Fibroblast of lung (primary cell): ENCODE data around the gene TSC22D1. TPM values are rescaled to one million over a fixed set of nuclear protein-coding genes. Genes with fewer than 3 reads are reported as not detected.

Source experiments
- DNase-seq, 2 donors: peaks; one replicate each; pipeline versions ENCODE4 v3.0.0 to v3.0.0-alpha.2; 2010; ENCODE audit warnings: low read depth in 2 of 2
- H2AFZ ChIP-seq: 2 replicates; pipeline ENCODE4 v1.5.1; 2012; ENCODE audit warnings: low read length, control low read depth, inconsistent platforms
- H3K27ac ChIP-seq: 2 replicates; pipeline ENCODE4 v1.5.1; 2011; ENCODE audit warnings: low read length, control low read depth; ENCODE audit not compliant: insufficient read depth
- H3K27me3 ChIP-seq: 2 replicates; pipeline ENCODE4 v1.5.1; 2011; ENCODE audit warnings: mild to moderate bottlenecking, low read length; ENCODE audit not compliant: control insufficient read depth, insufficient read depth
- H3K36me3 ChIP-seq: 2 replicates; pipeline ENCODE4 v1.5.1; 2011; ENCODE audit warnings: low read length; ENCODE audit not compliant: control insufficient read depth, insufficient read depth
- H3K4me1 ChIP-seq: 2 replicates; pipeline ENCODE4 v1.5.1; 2011; ENCODE audit warnings: low read length; ENCODE audit not compliant: control insufficient read depth, insufficient read depth; ENCODE audit errors: extremely low read depth
- H3K4me2 ChIP-seq: 2 replicates; pipeline ENCODE4 v1.5.1; 2011; ENCODE audit warnings: low read length, control low read depth; ENCODE audit not compliant: insufficient read depth; ENCODE audit errors: extremely low read depth
- H3K4me3 ChIP-seq, 4 experiments: fragments of 200-600 bp in 1 of 4; sonication (generic) in 1 of 4; replicated peaks in 1 of 4; 2 replicates each; pipeline ENCODE4 v1.5.1; 2011 to 2016; ENCODE audit warnings: low read length in 4 of 4, low read depth in 3 of 4, mild to moderate bottlenecking in 3 of 4, control low read depth in 2 of 4, inconsistent platforms in 1 of 4, mixed read lengths in 1 of 4; ENCODE audit not compliant: insufficient read depth in 1 of 4; ENCODE audit errors: control extremely low read depth in 1 of 4
- H3K79me2 ChIP-seq: 2 replicates; pipeline ENCODE4 v1.5.1; 2012; ENCODE audit warnings: mild to moderate bottlenecking, low read length, inconsistent platforms; ENCODE audit not compliant: control insufficient read depth, insufficient read depth
- H3K9ac ChIP-seq: 2 replicates; pipeline ENCODE4 v1.5.1; 2011; ENCODE audit warnings: mild to moderate bottlenecking, low read length, control low read depth; ENCODE audit not compliant: insufficient read depth
- H3K9me3 ChIP-seq: 2 replicates; pipeline ENCODE4 v1.5.1; 2012; ENCODE audit warnings: low read depth, low read length; ENCODE audit not compliant: control insufficient read depth, insufficient read depth
- H4K20me1 ChIP-seq: 2 replicates; pipeline ENCODE4 v1.5.1; 2011; ENCODE audit warnings: low read length; ENCODE audit not compliant: control insufficient read depth, insufficient read depth; ENCODE audit errors: extremely low read depth
- CTCF ChIP-seq, 2 donors: IDR thresholded peaks in 1 of 2; conservative IDR thresholded peaks in 1 of 2; 1 replicate in 1 of 2; 2 replicates in 1 of 2; pipeline ENCODE4 v1.5.1; 2011 to 2012; ENCODE audit warnings: low read length in 2 of 2, control low read depth in 1 of 2, inconsistent platforms in 1 of 2, low read depth in 1 of 2, mild to moderate bottlenecking in 1 of 2
- EZH2 ChIP-seq: IDR thresholded peaks from 2 replicates; pipeline ENCODE4 v1.5.1; 2012; ENCODE audit warnings: low read length, control low read depth, mild to moderate bottlenecking; ENCODE audit errors: missing control alignments
- polyA plus RNA-seq, 2 donors: library from polyadenylated mRNA; depleted of rRNA in 1 of 2; stranded (reverse) in 1 of 2; unstranded in 1 of 2; fragments of >200 nt; gene quantifications; 2 replicates each; pipeline ENCODE4 v1.2.1, GENCODE V29; 2011 to 2012; ENCODE audit warnings: missing spikeins in 1 of 2
- total RNA-seq: library from RNA; depleted of rRNA; stranded (reverse); fragments of >200 nt; gene quantifications from 2 replicates; pipeline ENCODE4 v1.2.1, GENCODE V29; 2014

TSC22D1 gene
- total and polyA plus RNA-seq, 2 donors (not counting 1 experiment from before 2014, with no cell fraction given): 80.4 to 97.6 TPM

GRCh38 chr13:44506719-44507118 is 69.4 kb downstream of the TSC22D1 start:
- Histone ChIP-seq H4K20me1 (no peaks in the 10 kb centered on the region), H3K36me3 (no peaks in the 10 kb centered on the region), H3K9ac (no peak overlapping the region), H3K27ac (no peak overlapping the region), H3K4me2 (no peak overlapping the region), H3K4me3 (no peak overlapping the region), H3K4me1 (no peaks in the 10 kb centered on the region), H3K27me3 (no peaks in the 10 kb centered on the region), H3K79me2 (no peaks in the 10 kb centered on the region), H2AFZ (no peak overlapping the region), H3K9me3 (no peaks in the 10 kb centered on the region)
- no peak for DNase-seq
- TF ChIP-seq EZH2: no peak
- TF ChIP-seq CTCF (conservative IDR thresholded peaks at IDR 0.05 in 1 of 2, IDR thresholded peaks at IDR 0.05 in 1 of 2; ENCODE audit: low read depth in 1 of 2, low read length in 2 of 2): no peak

GRCh38 chr13:44506251-44506650 is 69.9 kb downstream of the TSC22D1 start:
- H3K9ac ChIP-seq: no peak overlapping the region
- no peaks in the 10 kb centered on the region for H3K4me1 ChIP-seq
- no peak overlapping the region for H3K27ac ChIP-seq
- no peak overlapping the region for H3K4me3 ChIP-seq
- H3K27me3 ChIP-seq: no peaks in the 10 kb centered on the region
- no peaks in the 10 kb centered on the region for H4K20me1 ChIP-seq
- no peaks in the 10 kb centered on the region for H3K9me3 ChIP-seq
- DNase-seq: no peak
- H3K36me3 ChIP-seq: no peaks in the 10 kb centered on the region
- no peaks in the 10 kb centered on the region for H3K79me2 ChIP-seq
- H2AFZ ChIP-seq: no peak overlapping the region
- no peak overlapping the region for H3K4me2 ChIP-seq
- no peak for TF ChIP-seq EZH2
- TF ChIP-seq CTCF (conservative IDR thresholded peaks at IDR 0.05 in 1 of 2, IDR thresholded peaks at IDR 0.05 in 1 of 2; ENCODE audit: low read depth in 1 of 2, low read length in 2 of 2): no peak

GRCh38 chr13:44504116-44504515 is 72.0 kb downstream of the TSC22D1 start:
- Histone ChIP-seq H3K4me3 (no peak overlapping the region), H2AFZ (no peak overlapping the region), H4K20me1 (no peaks in the 10 kb centered on the region), H3K27ac (no peak overlapping the region), H3K79me2 (no peaks in the 10 kb centered on the region), H3K4me2 (no peak overlapping the region), H3K27me3 (no peaks in the 10 kb centered on the region), H3K36me3 (no peaks in the 10 kb centered on the region), H3K4me1 (no peaks in the 10 kb centered on the region), H3K9me3 (no peaks in the 10 kb centered on the region), H3K9ac (no peak overlapping the region)
- TF ChIP-seq CTCF (conservative IDR thresholded peaks at IDR 0.05 in 1 of 2, IDR thresholded peaks at IDR 0.05 in 1 of 2; ENCODE audit: low read depth in 1 of 2, low read length in 2 of 2) (no peak), EZH2 (no peak)
- no peak for DNase-seq
